ENCODE results near the gene DENND1B. TPM values are rescaled to one million over a fixed set of nuclear protein-coding genes. Genes with fewer than 3 reads are reported as not detected.

DENND1B gene
- polyA plus RNA-seq, 1 donor from 2014 or later: 12.4 TPM

- Histone ChIP-seq H2AFZ (ENCODE audit: low read depth, low read length) (no peak overlapping the region), H3K79me2 (replicated peaks; ENCODE audit: insufficient read depth, low read length) (no peaks in the 10 kb centered on the region), H3K4me3 (ENCODE audit: low read length) (no peak overlapping the region), H3K4me2 (ENCODE audit: low read length) (no peak overlapping the region), H3F3A (ENCODE audit: insufficient read depth, low read length, poor library complexity, severe bottlenecking) (no peaks in the 10 kb centered on the region), H4K20me1 (ENCODE audit: insufficient read depth) (no peaks in the 10 kb centered on the region), H3K36me3 (ENCODE audit: insufficient read depth, low read length) (no peaks in the 10 kb centered on the region), H3K9ac (ENCODE audit: low read length) (no peak overlapping the region), H3K27me3 (ENCODE audit: insufficient read depth, low read depth, low read length) (no peaks in the 10 kb centered on the region), H3K9me3 (ENCODE audit: low read length) (no peaks in the 10 kb centered on the region), H3K27ac (ENCODE audit: low read length) (no peak overlapping the region), H3K9me2 (ENCODE audit: insufficient read depth, low read length) (no peaks in the 10 kb centered on the region)
- no peak for TF ChIP-seq REST (IDR thresholded peaks at IDR 0.05; ENCODE audit: borderline replicate concordance)
- TF ChIP-seq EP300 (conservative IDR thresholded peaks at IDR 0.05; ENCODE audit: poor library complexity, severe bottlenecking): no peak
- TF ChIP-seq MXI1 (conservative IDR thresholded peaks at IDR 0.05; ENCODE audit: poor library complexity, severe bottlenecking): no peak
- no peak for TF ChIP-seq EZH2 (IDR thresholded peaks at IDR 0.05; ENCODE audit: borderline replicate concordance, insufficient read depth, low read length, poor library complexity, severe bottlenecking)
- TF ChIP-seq POLR2AphosphoS5 (IDR thresholded peaks at IDR 0.05): no peak
- TF ChIP-seq SMC3 (conservative IDR thresholded peaks at IDR 0.05; ENCODE audit: poor library complexity): no peak
- no peak for TF ChIP-seq CTCF (IDR thresholded peaks at IDR 0.05; ENCODE audit: poor library complexity, severe bottlenecking)
- no peak for TF ChIP-seq TAF1 (IDR thresholded peaks at IDR 0.05; ENCODE audit: low read depth)
- TF ChIP-seq RAD21 (conservative IDR thresholded peaks at IDR 0.05): no peak
Observed at GRCh38 chr1:197673292-197673691, 102.0 kb downstream of the DENND1B start.

GRCh38 chr1:197672347-197672746 is 102.9 kb downstream of the DENND1B start:
- Histone ChIP-seq H3K79me2 (replicated peaks; ENCODE audit: insufficient read depth, low read length) (no peaks in the 10 kb centered on the region), H3K36me3 (ENCODE audit: insufficient read depth, low read length) (no peaks in the 10 kb centered on the region), H3K27ac (ENCODE audit: low read length) (no peak overlapping the region), H3K9me3 (ENCODE audit: low read length) (no peaks in the 10 kb centered on the region), H4K20me1 (ENCODE audit: insufficient read depth) (no peaks in the 10 kb centered on the region), H3K4me2 (ENCODE audit: low read length) (no peak overlapping the region), H2AFZ (ENCODE audit: low read depth, low read length) (no peak overlapping the region), H3F3A (ENCODE audit: insufficient read depth, low read length, poor library complexity, severe bottlenecking) (no peaks in the 10 kb centered on the region), H3K9me2 (ENCODE audit: insufficient read depth, low read length) (no peaks in the 10 kb centered on the region), H3K27me3 (ENCODE audit: insufficient read depth, low read depth, low read length) (no peaks in the 10 kb centered on the region), H3K9ac (ENCODE audit: low read length) (no peak overlapping the region), H3K4me3 (ENCODE audit: low read length) (no peak overlapping the region)
- TF ChIP-seq CTCF (IDR thresholded peaks at IDR 0.05; ENCODE audit: poor library complexity, severe bottlenecking) (no peak), EZH2 (IDR thresholded peaks at IDR 0.05; ENCODE audit: borderline replicate concordance, insufficient read depth, low read length, poor library complexity, severe bottlenecking) (no peak)

Measured in neural cell (in vitro differentiated cells).